ENCODE results near the gene SYT9.

Gene SYT9

DNA sequence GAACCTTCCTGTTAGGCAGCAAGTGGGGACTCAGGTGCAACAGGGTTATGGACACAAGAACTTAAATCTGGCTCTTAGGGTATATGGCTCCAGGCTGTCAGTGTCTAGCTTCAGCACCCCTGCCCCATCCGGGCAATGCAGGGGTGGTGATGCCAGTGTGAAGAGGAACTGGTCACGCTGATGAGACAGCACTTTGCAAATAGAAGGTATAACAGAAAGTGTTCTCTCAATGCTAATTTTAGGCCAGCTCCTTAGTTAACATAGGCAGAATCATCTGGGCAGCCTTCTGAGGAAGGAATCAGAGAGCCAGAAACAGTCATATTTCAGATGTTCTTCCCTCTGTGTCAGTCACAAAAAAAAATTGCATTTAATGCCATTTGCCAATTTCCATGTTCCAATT is 41.2 kb downstream of the SYT9 start:
- no peak overlapping the region for H3K27ac ChIP-seq (ENCODE audit: extremely low read depth, low read depth, low read length)
- TF ChIP-seq ZNF274 (IDR thresholded peaks at IDR 0.05; ENCODE audit: low read length) (no peak), ZNF274 (tag by site-specific recombination; IDR thresholded peaks at IDR 0.05; ENCODE audit: borderline replicate concordance) (no peak), ZNF155 (tag by site-specific recombination; IDR thresholded peaks at IDR 0.05) (no peak), ZNF658 (tag by site-specific recombination; IDR thresholded peaks at IDR 0.05) (no peak), ZNF202 (tag by site-specific recombination; IDR thresholded peaks at IDR 0.05; ENCODE audit: borderline replicate concordance) (no peak), ZFHX2 (tag by site-specific recombination; conservative IDR thresholded peaks at IDR 0.05) (no peak), ZNF530 (tag by site-specific recombination; IDR thresholded peaks at IDR 0.05; ENCODE audit: low read depth) (no peak), ZNF677 (tag by site-specific recombination; IDR thresholded peaks at IDR 0.05) (no peak), ZNF214 (tag by site-specific recombination; IDR thresholded peaks at IDR 0.05; ENCODE audit: borderline replicate concordance) (no peak), ZNF140 (tag by site-specific recombination; IDR thresholded peaks at IDR 0.05) (no peak), SP3 (tag by site-specific recombination; IDR thresholded peaks at IDR 0.05) (no peak), ZNF114 (tag by site-specific recombination; IDR thresholded peaks at IDR 0.05) (no peak), ZNF280C (tag by site-specific recombination; IDR thresholded peaks at IDR 0.05) (no peak), GFI1B (tag by site-specific recombination; IDR thresholded peaks at IDR 0.05) (no peak), ZNF366 (tag by site-specific recombination; conservative IDR thresholded peaks at IDR 0.05) (no peak), ZSCAN4 (tag by site-specific recombination; IDR thresholded peaks at IDR 0.05) (no peak), ZNF544 (tag by site-specific recombination; IDR thresholded peaks at IDR 0.05) (no peak), ZIC2 (tag by site-specific recombination; IDR thresholded peaks at IDR 0.05) (no peak), ZNF404 (tag by site-specific recombination; IDR thresholded peaks at IDR 0.05) (no peak)
- TF ChIP-seq, protein P1, sequence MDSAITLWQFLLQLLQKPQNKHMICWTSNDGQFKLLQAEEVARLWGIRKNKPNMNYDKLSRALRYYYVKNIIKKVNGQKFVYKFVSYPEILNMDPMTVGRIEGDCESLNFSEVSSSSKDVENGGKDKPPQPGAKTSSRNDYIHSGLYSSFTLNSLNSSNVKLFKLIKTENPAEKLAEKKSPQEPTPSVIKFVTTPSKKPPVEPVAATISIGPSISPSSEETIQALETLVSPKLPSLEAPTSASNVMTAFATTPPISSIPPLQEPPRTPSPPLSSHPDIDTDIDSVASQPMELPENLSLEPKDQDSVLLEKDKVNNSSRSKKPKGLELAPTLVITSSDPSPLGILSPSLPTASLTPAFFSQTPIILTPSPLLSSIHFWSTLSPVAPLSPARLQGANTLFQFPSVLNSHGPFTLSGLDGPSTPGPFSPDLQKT (IDR thresholded peaks at IDR 0.05; ENCODE audit: borderline replicate concordance, low read depth, low read length) = no peak
- no peaks in the 10 kb centered on the region for H3K36me3 ChIP-seq (ENCODE audit: control insufficient read depth in 2 of 2, insufficient read depth in 1 of 2, low read length in 2 of 2)
- no peak overlapping the region for H3K4me3 ChIP-seq (ENCODE audit: low read depth, low read length)
- H3K9me3 ChIP-seq (ENCODE audit: control insufficient read depth, insufficient read depth, low read depth, low read length) = no peaks in the 10 kb centered on the region
- ChIA-PET POLR2A (no interaction called here), CTCF (interaction anchor here (0.6 to 0.7 kb wide), 2 partner anchors 197 to 363 kb away, joined by 3 read pairs; no protein-coding TSS in a partner anchor)
- H3K4me1 ChIP-seq (ENCODE audit: control insufficient read depth, insufficient read depth, low read length) = no peaks in the 10 kb centered on the region

GRCh38 chr11:7299393-7299792 is 47.7 kb downstream of the SYT9 start:
- CTCF ChIA-PET = interaction anchor here (0.6 kb wide), 2 partner anchors 125 to 134 kb away, joined by 3 to 5 read pairs; no protein-coding TSS in a partner anchor
- H3K27ac ChIP-seq (ENCODE audit: extremely low read depth, low read depth, low read length) = no peak overlapping the region
- H3K36me3 ChIP-seq (ENCODE audit: control insufficient read depth in 2 of 2, insufficient read depth in 1 of 2, low read length in 2 of 2) = peaks cover 0 to 16% of the 10 kb centered on the region in 2 experiments; a peak in 1 of 3 replicates
- POLR2A ChIA-PET = no interaction called here
- H3K4me1 ChIP-seq (ENCODE audit: control insufficient read depth, insufficient read depth, low read length) = no peaks in the 10 kb centered on the region
- no peaks in the 10 kb centered on the region for H3K9me3 ChIP-seq (ENCODE audit: control insufficient read depth, insufficient read depth, low read depth, low read length)
- no peak overlapping the region for H3K4me3 ChIP-seq (ENCODE audit: low read depth, low read length)
- TF ChIP-seq YY2 (tag by site-specific recombination; IDR thresholded peaks at IDR 0.05) (no peak), ZNF112 (tag by site-specific recombination; IDR thresholded peaks at IDR 0.05) (no peak), ZBTB11 (tag by site-specific recombination; conservative IDR thresholded peaks at IDR 0.05; ENCODE audit: low read depth) (no peak), ZNF776 (tag by site-specific recombination; IDR thresholded peaks at IDR 0.05; ENCODE audit: borderline replicate concordance) (no peak), ZNF555 (tag by site-specific recombination; conservative IDR thresholded peaks at IDR 0.05) (no peak), ZNF626 (tag by site-specific recombination; IDR thresholded peaks at IDR 0.05) (no peak), ZNF501 (tag by site-specific recombination; IDR thresholded peaks at IDR 0.05) (no peak), ZNF398 (tag by site-specific recombination; IDR thresholded peaks at IDR 0.05) (no peak)
